DMS153 (cell line): Measurements from ENCODE around the gene MDN1.
"Not testable (repeated sequence)": the region's sequence is repeated elsewhere in the genome, so short reads cannot be mapped to it uniquely, and the experiment has no call there.

Experiments used
- DNase-seq: peaks from one replicate; lab custom pipeline; 2025; lab: John Stamatoyannopoulos, UW

MDN1 gene

GRCh38 chr6:89763550-89763949, 56.0 kb downstream of the MDN1 start:
- DNase-seq: no peak

- DNase-seq: no peak
These were observed 60.8 kb downstream of the MDN1 start for GRCh38 chr6:89758830-89759229.

GRCh38 chr6:89750338-89750737, 69.3 kb downstream of the MDN1 start:
- DNase-seq: no peak

GRCh38 chr6:89749918-89750317, 69.7 kb downstream of the MDN1 start:
- no peak for DNase-seq

- no peak for DNase-seq
These were observed 73.9 kb downstream of the MDN1 start for GRCh38 chr6:89745716-89746115.

GRCh38 chr6:89745096-89745495, 74.5 kb downstream of the MDN1 start:
- no peak for DNase-seq

- DNase-seq: no peak
These were observed 82.7 kb downstream of the MDN1 start for GRCh38 chr6:89736893-89737292.

GRCh38 chr6:89734526-89734925, 85.1 kb downstream of the MDN1 start:
- DNase-seq: no peak

GRCh38 chr6:89731924-89732567, 87.5 kb downstream of the MDN1 start:
- no peak for DNase-seq

GRCh38 chr6:89731262-89731661, 88.3 kb downstream of the MDN1 start:
- not testable (repeated sequence) for DNase-seq

- no peak for DNase-seq
These were observed 89.8 kb downstream of the MDN1 start for GRCh38 chr6:89729818-89730217.

GRCh38 chr6:89727501-89727900, 92.1 kb downstream of the MDN1 start:
- DNase-seq: no peak

GRCh38 chr6:89724981-89725380, 94.6 kb downstream of the MDN1 start:
- no peak for DNase-seq

GRCh38 chr6:89723046-89723445, 96.5 kb downstream of the MDN1 start:
- DNase-seq: no peak

- no peak for DNase-seq
These were observed 103.1 kb downstream of the MDN1 start for GRCh38 chr6:89716532-89716931.

GRCh38 chr6:89711801-89712200, 107.8 kb downstream of the MDN1 start:
- no peak for DNase-seq

- no peak for DNase-seq
These were observed 111.3 kb downstream of the MDN1 start for GRCh38 chr6:89708316-89708715.

GRCh38 chr6:89707766-89708165, 111.8 kb downstream of the MDN1 start:
- no peak for DNase-seq

- DNase-seq: no peak
These were observed 113.5 kb downstream of the MDN1 start for GRCh38 chr6:89706121-89706520.

- no peak for DNase-seq
These were observed 116.3 kb downstream of the MDN1 start for GRCh38 chr6:89703292-89703691.

- DNase-seq: no peak
These were observed 117.2 kb downstream of the MDN1 start for GRCh38 chr6:89702349-89702748.

GRCh38 chr6:89695667-89696066, 123.9 kb downstream of the MDN1 start:
- DNase-seq: no peak

GRCh38 chr6:89694428-89694827, 125.2 kb downstream of the MDN1 start:
- no peak for DNase-seq

GRCh38 chr6:89693207-89693606, 126.4 kb downstream of the MDN1 start:
- DNase-seq: no peak

- DNase-seq: no peak
These were observed 127.3 kb downstream of the MDN1 start for GRCh38 chr6:89692256-89692655.
